GM19035 (cell line): ENCODE data around the gene RAMP1.
"Not testable (repeated sequence)": the region's sequence is repeated elsewhere in the genome, so short reads cannot be mapped to it uniquely, and the experiment has no call there.

Experiments used
- ATAC-seq: cut with Tn5 transposase; IDR thresholded peaks from one replicate; pipeline ENCODE4 v1.9.1; 2021; ENCODE audit not compliant: unreplicated experiment

The RAMP1 gene

GRCh38 chr2:237859533-237860272 lies at the start of gene RAMP1:
Gene RAMP1 (plus strand): TSS chr2:237859623. CDS start chr2:237859676, 53 bp downstream.
- no peak for ATAC-seq

- ATAC-seq: no peak
Observed at GRCh38 chr2:237815637-237816036, 43.8 kb upstream of the RAMP1 start.

GRCh38 chr2:237816531-237816930 lies 42.9 kb upstream of the RAMP1 start:
- ATAC-seq: no peak

GRCh38 chr2:237818066-237818473 lies 41.4 kb upstream of the RAMP1 start:
- ATAC-seq: no peak

GRCh38 chr2:237819231-237819630 lies 40.2 kb upstream of the RAMP1 start:
- no peak for ATAC-seq

- ATAC-seq: no peak
Observed at GRCh38 chr2:237820421-237820820, 39.0 kb upstream of the RAMP1 start.

- ATAC-seq: no peak
Observed at GRCh38 chr2:237823544-237823943, 35.9 kb upstream of the RAMP1 start.

- ATAC-seq: no peak
Observed at GRCh38 chr2:237824085-237824484, 35.3 kb upstream of the RAMP1 start.

GRCh38 chr2:237827421-237827987 lies 31.9 kb upstream of the RAMP1 start:
- no peak for ATAC-seq

- ATAC-seq: no peak
Observed at GRCh38 chr2:237830522-237830921, 28.9 kb upstream of the RAMP1 start.

- no peak for ATAC-seq
Observed at GRCh38 chr2:237833546-237833945, 25.9 kb upstream of the RAMP1 start.

GRCh38 chr2:237835372-237835771 lies 24.1 kb upstream of the RAMP1 start:
- ATAC-seq: no peak

- no peak for ATAC-seq
Observed at GRCh38 chr2:237841051-237841450, 18.4 kb upstream of the RAMP1 start.

GRCh38 chr2:237848940-237849339 lies 10.5 kb upstream of the RAMP1 start:
- not testable (repeated sequence) for ATAC-seq

GRCh38 chr2:237854295-237854694 lies 5.1 kb upstream of the RAMP1 start:
- ATAC-seq: no peak

- ATAC-seq: no peak
Observed at GRCh38 chr2:237857791-237858190, 1.6 kb upstream of the RAMP1 start.

- no peak for ATAC-seq
Observed at GRCh38 chr2:237858294-237859081, 935 bp upstream of the RAMP1 start.

- no peak for ATAC-seq
Observed at GRCh38 chr2:237859082-237859433, 365 bp upstream of the RAMP1 start.

GRCh38 chr2:237860273-237860935 lies 981 bp downstream of the RAMP1 start:
- ATAC-seq: no peak

GRCh38 chr2:237861875-237862527 lies 2.6 kb downstream of the RAMP1 start:
- ATAC-seq: no peak

- ATAC-seq: no peak
Observed at GRCh38 chr2:237862528-237862895, 3.1 kb downstream of the RAMP1 start.
